Measurements from ENCODE around the gene PPP2R2C. TPM values are rescaled to one million over a fixed set of nuclear protein-coding genes. Genes with fewer than 3 reads are reported as not detected.

Gene PPP2R2C
- total RNA-seq, 1 experiment from 2014 or later = 14.9 TPM

GRCh38 chr4:6295495-6295894 is 176.9 kb downstream of the PPP2R2C start:
- DNase-seq (ENCODE audit: extremely low read depth, low read depth) = no peak

GRCh38 chr4:6294705-6295421 is 177.6 kb downstream of the PPP2R2C start:
- no peak for DNase-seq (ENCODE audit: extremely low read depth, low read depth)

- no peak for DNase-seq (ENCODE audit: extremely low read depth, low read depth)
These were observed 178.8 kb downstream of the PPP2R2C start for GRCh38 chr4:6293661-6294060.

- DNase-seq (ENCODE audit: extremely low read depth, low read depth) = no peak
These were observed 179.3 kb downstream of the PPP2R2C start for GRCh38 chr4:6293097-6293445.

GRCh38 chr4:6292376-6293096 is 179.9 kb downstream of the PPP2R2C start:
- DNase-seq (ENCODE audit: extremely low read depth, low read depth) = no peak

GRCh38 chr4:6291784-6292297 is 180.6 kb downstream of the PPP2R2C start:
- DNase-seq (ENCODE audit: extremely low read depth, low read depth) = no peak

- no peak for DNase-seq (ENCODE audit: extremely low read depth, low read depth)
These were observed 181.5 kb downstream of the PPP2R2C start for GRCh38 chr4:6290769-6291547.

GRCh38 chr4:6290256-6290655 is 182.2 kb downstream of the PPP2R2C start:
- DNase-seq (ENCODE audit: extremely low read depth, low read depth) = no peak

- DNase-seq (ENCODE audit: extremely low read depth, low read depth) = no peak
These were observed 183.5 kb downstream of the PPP2R2C start for GRCh38 chr4:6288871-6289270.

- no peak for DNase-seq (ENCODE audit: extremely low read depth, low read depth)
These were observed 184.1 kb downstream of the PPP2R2C start for GRCh38 chr4:6288342-6288741.

- DNase-seq (ENCODE audit: extremely low read depth, low read depth) = no peak
These were observed 185.2 kb downstream of the PPP2R2C start for GRCh38 chr4:6287017-6287788.

GRCh38 chr4:6283282-6283681 is 189.1 kb downstream of the PPP2R2C start:
- no peak for DNase-seq (ENCODE audit: extremely low read depth, low read depth)

GRCh38 chr4:6282314-6282771 is 190.1 kb downstream of the PPP2R2C start:
- no peak for DNase-seq (ENCODE audit: extremely low read depth, low read depth)

- no peak for DNase-seq (ENCODE audit: extremely low read depth, low read depth)
These were observed 190.7 kb downstream of the PPP2R2C start for GRCh38 chr4:6281436-6282313.

GRCh38 chr4:6280365-6280996 is 191.9 kb downstream of the PPP2R2C start:
- DNase-seq (ENCODE audit: extremely low read depth, low read depth) = no peak

- no peak for DNase-seq (ENCODE audit: extremely low read depth, low read depth)
These were observed 192.7 kb downstream of the PPP2R2C start for GRCh38 chr4:6279582-6280289.

GRCh38 chr4:6278801-6279197 is 193.6 kb downstream of the PPP2R2C start:
- no peak for DNase-seq (ENCODE audit: extremely low read depth, low read depth)
